GM19023 (cell line): ENCODE data around the gene CTNND2.

ENCODE experiments used
- ATAC-seq: cut with Tn5 transposase; IDR thresholded peaks from one replicate; pipeline ENCODE4 v1.9.1; 2021; ENCODE audit warnings: mild to moderate bottlenecking, moderate library complexity; ENCODE audit not compliant: unreplicated experiment

The CTNND2 gene

DNA sequence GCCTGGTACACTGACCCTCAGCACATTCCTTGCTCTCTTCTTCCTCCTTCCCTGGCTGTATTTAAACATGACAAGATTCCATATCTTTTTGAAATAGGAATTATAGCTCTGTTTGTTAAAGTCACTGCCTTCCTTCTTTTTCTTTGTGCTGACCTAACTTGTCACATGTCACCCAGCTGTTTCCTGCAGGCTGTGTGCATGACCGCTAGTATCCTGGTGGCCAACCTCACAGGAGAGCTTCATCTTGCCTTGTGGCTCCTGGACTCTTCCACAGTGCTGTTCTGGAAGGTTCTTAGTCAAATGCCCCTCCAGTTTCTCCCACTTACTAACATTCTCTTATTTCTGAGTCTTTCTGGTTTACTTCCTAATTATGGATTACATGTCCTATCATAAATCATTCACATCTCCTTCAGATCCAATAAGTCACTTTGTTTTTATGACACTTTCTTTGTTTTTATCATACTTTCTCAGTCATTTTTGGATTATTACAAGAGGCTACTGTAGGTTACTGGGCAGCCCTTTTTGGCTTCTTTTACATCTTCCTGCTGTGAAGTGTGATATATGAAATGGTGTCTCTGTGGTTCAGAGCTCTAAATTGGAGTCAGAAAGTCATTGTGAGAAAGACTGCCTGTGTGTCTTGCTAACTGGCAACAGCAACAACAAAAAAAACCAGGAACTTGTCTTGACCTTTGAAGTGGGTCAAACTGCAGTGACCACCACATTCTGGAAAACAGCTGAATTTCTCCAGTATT is 679.6 kb downstream of the CTNND2 start:
- no peak for ATAC-seq

DNA sequence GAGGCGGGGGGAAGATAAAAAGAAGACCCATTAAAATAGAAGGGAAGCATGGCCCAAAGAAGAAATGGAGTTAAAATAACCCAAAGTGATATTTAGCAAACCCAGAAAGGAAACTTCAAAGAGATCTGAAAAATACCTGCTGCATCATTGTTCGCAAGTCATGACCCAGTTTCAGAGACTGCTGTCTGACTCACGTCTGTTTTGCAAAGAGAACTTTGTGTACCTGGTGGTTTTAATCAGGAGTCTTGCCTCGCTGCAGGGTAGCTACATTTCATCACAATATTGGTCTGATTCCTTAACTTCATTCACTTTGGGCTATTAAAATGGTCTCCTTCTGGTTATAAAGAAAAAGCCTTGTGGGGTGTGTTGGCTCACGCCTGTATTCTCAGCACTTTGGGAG is 682.1 kb downstream of the CTNND2 start:
- no peak for ATAC-seq

DNA sequence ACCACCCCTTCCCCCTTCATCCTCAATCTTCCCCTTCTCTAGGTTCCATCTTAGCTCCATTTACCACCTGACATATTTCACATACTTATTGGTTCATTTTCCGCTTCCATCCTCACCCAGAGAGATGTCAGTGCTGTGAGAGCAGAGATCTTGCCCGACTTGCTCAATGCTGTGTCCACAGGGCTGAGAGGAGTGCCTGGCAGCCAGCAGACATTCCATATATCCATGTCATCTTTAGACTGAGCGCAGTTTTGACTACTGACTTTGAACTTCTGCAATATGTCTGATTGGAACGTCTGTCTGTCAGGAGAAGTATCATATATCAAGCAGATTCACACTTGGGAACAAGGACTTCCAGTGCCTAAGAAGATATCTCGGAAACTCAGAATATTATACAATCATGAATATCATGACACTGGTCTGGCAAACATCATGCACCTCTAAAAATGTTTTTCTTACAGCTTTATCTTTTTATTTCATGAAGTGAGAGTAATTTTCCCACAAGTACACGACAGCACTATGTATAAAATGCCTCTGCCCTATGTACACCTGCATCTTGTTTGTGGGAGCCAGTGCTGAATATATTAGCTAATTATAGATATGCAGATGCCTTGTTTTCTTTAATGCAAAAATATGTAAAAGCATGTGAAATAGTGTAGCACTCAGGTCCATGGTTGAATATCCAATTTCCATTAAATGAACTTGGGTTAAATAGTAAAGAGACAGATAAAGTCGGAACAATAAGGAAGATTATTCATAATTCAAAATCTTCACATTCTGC is 689.2 kb downstream of the CTNND2 start:
- ATAC-seq: no peak

DNA sequence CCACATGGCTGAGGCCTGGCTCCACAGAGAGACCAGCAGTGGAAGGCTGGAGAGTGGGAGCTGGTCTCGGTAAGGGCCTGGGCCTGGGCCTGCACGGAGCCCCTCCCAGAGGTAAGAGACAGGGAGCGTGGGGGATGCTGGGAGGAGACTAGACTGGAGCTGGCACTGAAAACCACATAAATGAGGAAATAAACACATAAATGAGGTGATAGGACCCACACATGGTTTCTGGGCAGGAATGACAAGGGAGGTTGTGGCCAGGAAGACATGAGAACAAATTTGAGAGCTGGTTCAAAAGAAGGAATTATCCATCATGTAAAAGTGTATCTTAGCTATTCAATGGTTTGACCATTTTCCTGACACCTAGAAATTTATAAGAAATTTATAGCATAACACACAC is 691.5 kb downstream of the CTNND2 start:
- no peak for ATAC-seq

DNA sequence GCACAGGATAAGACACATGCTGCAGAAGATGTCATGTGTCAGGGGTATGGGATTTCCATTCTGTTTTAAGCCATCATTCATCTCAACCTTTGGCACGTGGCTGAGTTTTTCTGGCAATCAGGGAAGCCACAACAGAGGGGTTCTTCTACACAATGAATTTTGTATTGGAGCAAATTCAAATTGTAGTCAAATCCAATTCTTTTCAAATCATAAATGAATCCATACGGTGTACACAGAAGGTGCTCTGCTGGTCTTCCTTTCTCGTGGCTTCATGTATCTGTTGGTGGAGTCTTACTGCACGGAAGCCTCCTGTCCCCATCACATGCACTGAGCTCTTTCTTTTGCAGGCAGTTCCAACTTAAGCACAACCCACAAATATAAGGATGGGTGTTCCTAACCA is 706.5 kb downstream of the CTNND2 start:
- ATAC-seq: no peak

DNA sequence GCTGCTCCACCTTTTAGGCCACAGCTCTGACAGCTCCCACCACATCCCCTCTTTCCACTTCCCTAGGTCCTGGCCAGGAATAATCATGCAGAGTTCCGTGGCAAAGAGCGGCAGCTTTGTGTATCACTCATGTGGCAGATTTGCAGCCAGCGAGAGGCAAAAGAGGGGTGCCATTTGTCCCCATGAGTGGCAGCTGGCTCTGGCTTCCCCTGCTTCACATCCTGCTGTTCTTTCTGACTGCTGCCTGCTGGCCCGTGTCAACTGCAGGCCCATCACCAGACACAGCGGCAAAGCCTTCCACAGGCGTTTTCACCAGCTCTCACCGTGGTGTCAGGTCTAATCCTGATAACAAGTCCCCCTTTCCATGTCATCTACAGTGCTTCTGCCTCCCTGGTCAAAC is 712.6 kb downstream of the CTNND2 start:
- ATAC-seq: no peak

DNA sequence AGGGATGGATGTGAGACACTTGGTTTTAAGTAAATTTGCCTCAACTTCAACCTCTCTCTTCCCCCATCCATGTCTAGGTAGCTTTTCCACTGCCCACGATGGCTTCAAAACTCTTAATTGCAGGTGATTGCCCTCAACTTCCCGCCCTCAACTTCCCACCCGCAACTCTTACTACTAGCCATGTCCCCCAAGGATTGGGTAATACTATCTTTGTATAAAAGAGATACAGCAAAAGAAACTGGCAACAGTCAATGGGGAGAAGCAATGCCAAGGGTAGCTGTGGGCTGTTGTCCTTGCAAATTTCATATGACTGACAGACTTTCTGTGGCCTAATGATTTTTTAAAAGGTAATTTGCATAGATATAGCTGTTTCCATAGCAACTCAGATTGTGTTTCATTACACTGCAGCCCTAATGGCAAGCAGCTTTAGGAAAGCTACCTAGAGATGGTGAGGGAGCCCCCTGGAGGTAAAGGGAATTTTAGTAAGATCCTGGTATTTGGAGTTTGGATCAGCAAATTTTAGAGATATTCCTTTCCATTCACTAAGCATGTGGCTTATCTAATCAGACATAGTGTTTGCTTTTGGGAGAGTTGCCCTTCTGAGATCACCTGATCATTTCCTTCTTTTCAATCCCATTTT is 721.7 kb downstream of the CTNND2 start:
- ATAC-seq: no peak

DNA sequence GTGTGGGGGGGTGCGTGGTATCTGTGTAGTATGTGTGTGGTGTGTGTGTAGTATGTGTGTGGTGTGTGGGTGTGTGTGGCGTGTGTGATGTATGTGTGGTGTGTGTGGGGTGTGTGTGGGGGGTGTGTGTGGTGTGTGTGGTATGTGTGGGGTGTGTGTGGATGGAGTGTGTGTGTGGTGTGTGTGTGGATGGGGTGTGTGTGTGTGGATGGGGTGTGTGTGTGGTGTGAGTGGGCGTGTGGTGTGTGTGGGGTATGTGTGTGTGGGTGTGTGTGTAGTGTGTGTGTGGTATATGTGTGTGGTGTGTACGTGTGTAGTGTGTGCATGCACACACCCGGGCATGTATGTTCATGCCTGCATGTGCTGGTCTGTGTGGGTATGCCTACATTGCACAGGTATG is 722.3 kb downstream of the CTNND2 start:
- no peak for ATAC-seq

DNA sequence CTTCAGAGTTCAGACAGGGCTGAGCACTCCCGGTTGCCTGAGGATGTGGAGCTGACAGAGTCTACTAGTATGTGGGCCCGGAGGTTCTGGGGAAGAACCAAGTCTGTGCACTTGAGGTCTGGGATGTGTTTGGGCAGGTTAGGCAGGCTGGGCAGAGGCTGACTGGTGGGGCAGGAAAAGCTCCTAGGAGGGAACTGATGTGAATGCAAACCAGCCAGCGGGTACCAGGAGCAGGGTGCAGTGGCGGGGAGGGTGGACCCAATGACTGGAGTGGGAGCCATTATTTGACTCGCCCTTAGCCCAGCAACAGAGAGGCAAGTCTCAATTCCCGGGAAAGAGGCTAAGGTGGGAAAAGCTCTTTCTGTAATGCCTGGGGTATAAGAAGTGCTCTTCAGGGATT is 723.4 kb downstream of the CTNND2 start:
- no peak for ATAC-seq

DNA sequence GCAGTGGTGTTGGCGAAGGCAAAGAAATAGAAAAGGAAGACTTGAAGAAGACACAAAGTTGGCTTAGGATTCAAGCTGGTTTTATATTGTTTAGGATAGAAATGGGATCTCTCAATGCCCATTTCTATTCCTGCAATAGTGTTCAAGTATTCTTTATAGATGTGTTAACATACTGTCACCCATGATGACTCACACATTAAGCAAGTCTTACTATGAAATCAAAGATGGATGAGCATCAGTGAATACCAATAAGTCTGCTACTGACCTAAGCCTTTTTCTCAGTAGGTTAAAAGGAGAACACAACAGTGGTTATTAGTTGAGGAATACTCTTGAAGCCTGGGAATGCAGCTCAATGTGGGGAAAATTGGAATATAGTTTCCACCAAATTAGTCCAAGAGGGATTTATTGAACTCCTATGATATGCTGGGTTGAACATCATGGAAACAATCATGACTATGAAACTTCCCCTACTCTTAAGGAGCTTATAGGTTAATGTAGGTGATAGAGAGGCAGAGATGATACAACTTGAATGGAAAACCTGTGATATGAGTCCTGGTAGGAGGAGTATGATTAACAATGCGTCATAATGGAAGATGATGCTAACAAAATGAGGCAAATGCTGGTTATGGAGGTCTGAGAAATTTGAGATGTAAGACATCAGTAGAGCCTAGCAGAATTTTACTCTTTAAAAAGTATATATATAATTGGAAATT is 726.1 kb downstream of the CTNND2 start:
- ATAC-seq: no peak

DNA sequence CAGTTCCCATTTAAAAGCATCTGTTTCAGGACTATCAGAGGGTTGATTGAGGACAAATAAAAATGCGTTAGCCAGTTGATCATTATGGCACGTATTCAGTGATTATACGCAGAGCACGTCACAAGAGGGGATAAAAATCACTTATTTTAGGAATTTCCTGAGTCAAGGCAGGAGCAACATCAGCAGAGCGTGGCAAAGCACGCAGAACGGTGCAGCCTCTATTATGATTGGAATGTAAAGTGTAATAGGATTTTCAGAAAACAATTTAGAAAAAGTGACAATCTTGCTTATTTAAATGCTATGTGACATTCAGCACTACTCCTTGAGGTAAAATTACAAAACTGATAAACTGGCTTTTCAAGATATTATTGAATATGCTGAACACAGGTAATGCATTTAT is 729.7 kb downstream of the CTNND2 start:
- no peak for ATAC-seq

DNA sequence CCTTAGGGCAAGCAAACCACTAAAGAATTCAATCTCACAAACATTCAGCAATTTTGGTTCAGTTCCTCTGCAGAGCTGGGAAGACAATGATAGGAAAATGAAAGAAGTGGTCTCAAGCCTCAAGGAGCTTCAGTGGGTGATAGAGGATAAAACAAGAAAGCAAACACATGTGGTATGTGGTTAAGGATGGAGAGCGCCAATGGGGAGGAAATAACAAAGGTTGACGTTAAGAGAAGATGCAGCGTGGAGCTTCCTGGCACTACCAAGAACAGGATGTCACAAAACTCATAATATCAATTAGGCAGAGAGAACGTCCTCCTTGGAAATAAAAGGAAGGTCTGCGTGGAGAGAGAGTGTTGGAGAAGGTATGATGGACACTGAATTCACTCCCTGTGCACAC is 731.8 kb downstream of the CTNND2 start:
- ATAC-seq: no peak

DNA sequence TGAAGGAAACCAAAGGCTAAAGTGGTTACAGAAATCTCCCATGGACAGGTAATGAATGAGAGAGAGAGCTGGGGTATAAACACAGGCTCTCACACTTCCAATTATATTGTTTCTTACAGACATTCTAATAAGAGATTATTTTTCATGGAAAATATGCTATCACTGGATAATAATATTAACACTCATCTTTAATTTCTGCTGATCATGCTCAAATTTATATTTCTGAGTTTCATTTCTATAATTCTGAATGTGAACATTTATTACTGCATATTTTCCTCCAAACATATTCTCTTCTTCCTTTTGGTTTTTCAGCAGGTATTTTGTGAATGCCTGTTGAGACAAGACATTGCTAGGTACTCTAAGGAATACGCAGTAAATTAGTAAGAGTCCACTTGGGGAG is 733.0 kb downstream of the CTNND2 start:
- ATAC-seq: no peak

DNA sequence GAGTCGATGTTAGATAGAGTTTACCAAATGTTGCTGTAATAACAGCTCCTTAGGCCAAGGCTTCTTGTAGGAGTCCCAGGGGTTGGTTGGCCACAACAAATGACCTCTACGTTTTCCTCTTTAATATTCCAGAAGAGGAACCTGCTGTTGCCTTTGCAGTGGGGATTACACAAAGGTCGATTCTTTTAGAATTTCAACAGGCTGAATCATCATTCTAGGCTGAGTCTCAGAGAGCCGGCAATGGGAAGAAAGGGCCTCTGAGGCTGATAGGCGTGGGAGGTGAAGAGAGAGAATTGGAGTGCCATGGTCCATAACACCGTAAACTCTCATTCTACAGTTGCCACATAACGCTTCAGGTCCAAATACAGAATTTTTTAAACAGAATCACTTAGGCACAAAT is 737.3 kb downstream of the CTNND2 start:
- no peak for ATAC-seq

DNA sequence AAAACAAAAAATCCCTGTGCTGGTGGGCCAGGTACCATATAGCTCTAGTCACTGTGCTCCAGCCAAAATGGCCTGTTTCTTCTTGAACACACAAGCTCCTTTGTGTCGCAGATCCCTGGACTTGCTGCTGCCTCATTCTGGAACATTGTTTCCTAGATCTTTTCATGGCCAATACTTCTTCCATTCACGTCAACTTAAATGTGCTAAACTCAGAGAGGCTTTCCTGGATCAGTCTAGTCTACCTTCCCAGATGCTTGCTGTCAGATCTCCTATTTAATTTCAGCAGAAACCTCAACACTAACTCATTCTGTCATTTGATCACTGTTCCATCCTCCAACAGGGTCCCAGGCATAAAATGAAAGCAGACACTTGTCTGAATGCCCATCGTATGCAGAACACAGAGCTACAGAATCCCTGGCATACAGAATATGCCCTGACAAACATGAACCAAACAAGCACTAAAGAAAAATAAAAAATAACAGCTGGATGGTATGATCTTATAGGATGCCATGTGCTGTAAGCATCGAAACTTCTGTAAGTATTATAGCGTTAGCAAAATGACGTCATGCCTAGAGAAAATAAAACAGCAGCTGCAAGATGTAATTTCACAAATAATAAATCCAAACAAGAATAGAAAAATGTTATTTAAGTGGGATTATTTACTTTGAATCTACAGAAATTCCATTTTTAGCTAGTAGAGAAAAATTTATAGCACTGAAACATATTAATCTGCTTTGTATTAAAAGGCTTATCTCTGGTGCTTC is 739.5 kb downstream of the CTNND2 start:
- no peak for ATAC-seq

DNA sequence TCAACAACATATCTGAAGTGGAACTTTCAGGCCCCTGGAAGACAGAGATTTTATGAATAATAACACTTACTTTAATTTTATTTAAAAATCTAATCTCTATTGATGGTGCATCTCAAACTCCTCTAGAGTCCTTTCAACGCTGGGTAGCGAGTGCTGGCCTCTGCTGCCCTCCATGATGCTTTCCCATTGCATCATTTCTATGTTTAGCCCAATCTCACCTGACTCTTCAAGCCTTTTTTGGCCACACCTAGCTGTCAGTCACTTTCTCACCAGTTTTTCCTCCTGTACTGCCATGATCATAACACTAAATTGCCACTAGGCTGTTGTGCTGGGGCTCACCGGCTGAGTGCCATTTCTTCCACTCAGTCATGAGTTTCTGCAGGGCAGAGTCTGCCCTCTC is 747.1 kb downstream of the CTNND2 start:
- ATAC-seq: no peak

DNA sequence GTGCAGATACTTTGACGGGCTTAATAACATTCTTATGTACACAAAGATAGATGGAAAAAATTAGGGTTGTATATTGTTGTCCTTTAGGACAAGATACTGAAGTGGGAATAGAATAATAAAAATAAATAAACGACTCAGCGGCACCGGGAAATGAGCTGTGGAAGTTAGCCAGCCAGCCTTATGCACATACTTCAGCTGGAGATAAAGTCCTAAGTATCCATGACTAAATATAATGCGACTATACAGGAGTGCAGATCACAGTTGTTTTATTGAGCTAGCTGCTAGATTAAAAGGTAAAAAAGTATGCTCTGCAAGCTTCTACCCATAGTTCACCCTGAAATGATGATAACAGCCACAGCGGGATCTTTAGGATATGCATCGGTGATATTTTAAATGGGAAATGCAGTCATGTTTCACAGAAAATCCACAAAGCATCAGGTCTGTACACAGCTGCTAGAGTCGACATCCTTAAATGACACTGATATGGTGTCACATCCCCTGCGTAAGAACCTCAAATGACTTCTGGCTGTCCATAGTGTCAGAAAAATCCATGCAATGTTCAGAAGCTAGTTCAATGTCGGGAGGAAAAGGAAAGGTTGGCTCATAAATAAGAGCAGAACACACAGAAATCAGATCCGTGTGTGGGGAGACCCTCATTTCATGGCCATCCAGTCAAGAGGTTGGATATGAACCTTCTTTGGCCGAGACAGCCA is 750.4 kb downstream of the CTNND2 start:
- ATAC-seq: no peak

DNA sequence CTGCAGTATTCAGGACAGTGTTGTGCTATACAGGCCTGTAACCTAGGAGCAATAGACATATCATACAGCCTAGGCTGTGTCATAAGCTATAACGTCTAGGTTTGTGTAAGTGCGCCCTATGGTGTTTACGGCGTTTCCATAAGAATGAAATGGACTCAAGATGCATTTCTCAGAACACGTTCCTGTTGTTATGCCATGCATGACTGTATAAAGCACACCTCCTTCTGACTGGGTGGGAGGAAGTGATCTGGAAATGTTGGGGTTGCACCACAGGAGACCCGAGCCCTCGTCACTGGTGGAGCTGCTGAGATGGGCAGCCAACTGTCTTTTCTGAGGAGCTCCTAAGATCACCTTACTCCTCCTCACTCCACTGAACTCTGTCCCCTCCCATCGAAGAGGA is 751.9 kb downstream of the CTNND2 start:
- ATAC-seq: no peak

DNA sequence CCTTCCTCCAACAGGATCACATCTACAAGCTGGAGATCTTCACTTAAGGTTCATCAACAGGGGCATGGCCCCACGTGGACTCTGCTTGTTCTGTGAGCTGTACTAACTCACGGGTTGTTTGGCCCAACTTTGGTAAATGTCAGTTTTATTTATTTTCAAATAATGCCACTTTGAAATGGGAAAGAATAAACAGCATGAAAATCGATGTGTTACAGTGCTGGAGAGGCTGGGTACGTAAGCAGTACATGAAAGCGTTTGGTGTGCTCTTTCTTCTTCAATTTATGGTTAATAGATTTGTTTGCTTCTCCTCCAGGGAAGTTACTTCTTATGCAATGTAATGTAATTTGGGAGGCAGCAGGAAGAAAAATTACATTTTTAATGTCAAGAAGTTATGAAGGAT is 753.3 kb downstream of the CTNND2 start:
- no peak for ATAC-seq
